Peyer's patch (tissue), 4 donors: ENCODE data around the gene EFNA5.

Experiments
- CTCF ChIP-seq, 6 experiments: fragments of 450-650 bp in 4 of 6; fragments of 200-600 bp in 2 of 6; sonication (generic) in 1 of 6; IDR thresholded peaks; one replicate each; pipeline ENCODE4 v1.5.1; 2017 to 2019; ENCODE audit warnings: antibody characterized with exemption in 6 of 6, mild to moderate bottlenecking in 3 of 6, moderate library complexity in 1 of 6
- POLR2A ChIP-seq, 2 donors: fragments of 450-650 bp; IDR thresholded peaks; one replicate each; pipeline ENCODE4 v1.5.1; 2017; ENCODE audit warnings: antibody characterized with exemption in 2 of 2, mild to moderate bottlenecking in 2 of 2, moderate library complexity in 2 of 2

GRCh38 chr5:107477492-107477891 is 193.2 kb downstream of the EFNA5 start:
- TF ChIP-seq CTCF (IDR thresholded peaks at IDR 0.05): no peak
- TF ChIP-seq POLR2A (IDR thresholded peaks at IDR 0.05): no peak
